Stomach (tissue), 9 donors: ENCODE results near the gene TBATA. TPM values are rescaled to one million over a fixed set of nuclear protein-coding genes. Genes with fewer than 3 reads are reported as not detected.

Source experiments
- DNase-seq, 2 donors: peaks; one replicate each; pipeline versions ENCODE4 v3.0.0 to v3.0.0-alpha.2; 2013 to 2019
- H3K27ac ChIP-seq, 5 donors: fragments of 200-600 bp in 4 of 5; sonication (generic) in 4 of 5; one replicate each; pipeline ENCODE4 v1.5.1; 2013 to 2019; ENCODE audit warnings: mild to moderate bottlenecking in 1 of 5, moderate library complexity in 1 of 5
- H3K27me3 ChIP-seq, 3 donors: fragments of 200-600 bp; sonication (generic); one replicate each; pipeline ENCODE4 v1.5.1; 2017 to 2019; ENCODE audit warnings: mixed run types in 1 of 3
- H3K36me3 ChIP-seq, 4 donors: fragments of 200-600 bp; sonication (generic); 1 replicate in 3 of 4; 2 replicates in 1 of 4; pipeline ENCODE4 v1.5.1; 2016 to 2019
- H3K4me1 ChIP-seq, 4 donors: fragments of 200-600 bp; sonication (generic); one replicate each; pipeline ENCODE4 v1.5.1; 2016 to 2019
- H3K4me3 ChIP-seq, 4 donors: fragments of 200-600 bp; sonication (generic) in 3 of 4; one replicate each; pipeline ENCODE4 v1.5.1; 2016 to 2019; ENCODE audit warnings: mild to moderate bottlenecking in 1 of 4
- H3K9me3 ChIP-seq, 4 donors: fragments of 200-600 bp; sonication (generic); one replicate each; pipeline ENCODE4 v1.5.1; 2016 to 2019
- CTCF ChIP-seq, 7 experiments: fragments of 450-650 bp in 4 of 7; fragments of 200-600 bp in 3 of 7; sonication (generic) in 3 of 7; IDR thresholded peaks; one replicate each; pipeline ENCODE4 v1.5.1; 2016 to 2019; ENCODE audit warnings: antibody characterized with exemption in 7 of 7, control low read depth in 2 of 7, mild to moderate bottlenecking in 1 of 7
- EP300 ChIP-seq: sonication (generic); formaldehyde crosslinking; IDR thresholded peaks from one replicate; pipeline ENCODE4 v1.6.1; 2017; ENCODE audit warnings: antibody characterized with exemption
- POLR2A ChIP-seq, 4 donors: fragments of 450-650 bp; IDR thresholded peaks; one replicate each; pipeline ENCODE4 v1.6.1; 2016; ENCODE audit warnings: antibody characterized with exemption in 4 of 4, control low read depth in 2 of 4, mild to moderate bottlenecking in 1 of 4, moderate library complexity in 1 of 4
- POLR2AphosphoS5 ChIP-seq, 3 donors: sonication (generic); formaldehyde crosslinking; IDR thresholded peaks; one replicate each; pipeline ENCODE4 v1.6.1; 2016; ENCODE audit warnings: antibody characterized with exemption in 3 of 3
- WGBS, 5 donors: extraction: QIAGEN DNeasy Blood & Tissue Kit in 3 of 5; methylation state at CpG; one replicate each; pipeline versions ENCODE4 v1.1.5 to v1.1.7; 2013 to 2018; 5-methylcytosine and 5-hydroxymethylcytosine counted together
- intact Hi-C: fragments of 100-400 bp; cut with DNase I; formaldehyde crosslinking; loops from one replicate; pipeline ENCODE4 v1.15.1; 2023; ENCODE audit warnings: low total_unique reads
- polyA plus RNA-seq, 3 donors: library from polyadenylated mRNA; stranded (reverse); fragments of 200-250 nt; gene quantifications; one replicate each; pipeline ENCODE4 v1.2.3, GENCODE V29; 2013
- small RNA-seq, 4 donors: library from RNA; depleted of rRNA; stranded (forward); fragments of <200 nt; gene quantifications; one replicate each; pipeline ENCODE3, GENCODE V24; 2016
- total RNA-seq, 5 donors: library from RNA; depleted of rRNA; stranded (reverse); fragments of >200 nt; gene quantifications; one replicate each; pipeline versions ENCODE4 v1.1.0 to v1.2.3, GENCODE V29; 2014 to 2016
- donor health status: healthy with polysubstance abuse.
- donor health status: Bipolar disorder and iron deficiency.
- donor health status: healthy.

Gene TBATA
- total and polyA plus RNA-seq, 8 donors = not detected

GRCh38 chr10:70726909-70727495 is 58.2 kb downstream of the TBATA start:
- H3K36me3 ChIP-seq = no peaks in the 10 kb centered on the region
- no peaks in the 10 kb centered on the region for H3K9me3 ChIP-seq
- intact Hi-C loops = no loop called here
- H3K27ac ChIP-seq = no peak overlapping the region
- no peaks in the 10 kb centered on the region for H3K27me3 ChIP-seq
- 83 to 88% (median 86%) methylated on average over 8 to 10 of the region's 10 CpGs for WGBS, 5 donors
- TF ChIP-seq POLR2AphosphoS5 (IDR thresholded peaks at IDR 0.05) (no peak), CTCF (IDR thresholded peaks at IDR 0.05) (no peak), POLR2A (IDR thresholded peaks at IDR 0.05) (no peak), EP300 (no peak)
- DNase-seq = no peak
- peaks cover 0 to 5% (median 0%) of the 10 kb centered on the region in 4 donors for H3K4me1 ChIP-seq
- no peak overlapping the region for H3K4me3 ChIP-seq

- Histone ChIP-seq H3K36me3 (no peaks in the 10 kb centered on the region), H3K4me1 (no peaks in the 10 kb centered on the region), H3K27ac (no peak overlapping the region), H3K4me3 (no peak overlapping the region), H3K27me3 (no peaks in the 10 kb centered on the region), H3K9me3 (no peaks in the 10 kb centered on the region)
- WGBS, 5 donors = 87 to 100% (median 95%) methylated on average over 3 of the region's 3 CpGs
- no peak for DNase-seq
- intact Hi-C loops = no loop called here
- no peak for TF ChIP-seq CTCF (IDR thresholded peaks at IDR 0.05)
- TF ChIP-seq POLR2A (IDR thresholded peaks at IDR 0.05) = no peak
- TF ChIP-seq EP300 = no peak
- TF ChIP-seq POLR2AphosphoS5 (IDR thresholded peaks at IDR 0.05) = no peak
These were observed 61.4 kb downstream of the TBATA start for GRCh38 chr10:70723771-70724170.

GRCh38 chr10:70722820-70723424 is 62.3 kb downstream of the TBATA start:
- Histone ChIP-seq H3K4me1 (no peaks in the 10 kb centered on the region), H3K36me3 (no peaks in the 10 kb centered on the region), H3K4me3 (no peak overlapping the region), H3K9me3 (no peaks in the 10 kb centered on the region), H3K27ac (no peak overlapping the region), H3K27me3 (no peaks in the 10 kb centered on the region)
- intact Hi-C loops = no loop called here
- DNase-seq = no peak
- TF ChIP-seq EP300 = no peak
- TF ChIP-seq POLR2AphosphoS5 (IDR thresholded peaks at IDR 0.05) = no peak
- no peak for TF ChIP-seq POLR2A (IDR thresholded peaks at IDR 0.05)
- no peak for TF ChIP-seq CTCF (IDR thresholded peaks at IDR 0.05)
- 73 to 90% (median 85%) methylated on average over 4 of the region's 4 CpGs for WGBS, 5 donors

Small RNA genes within 50 kb of the gene (small RNA-seq; reads per million reads assigned to genes)
- gene RPS26P40 = 0 reads per million in 4 donors

Other genes starting within 250 kb of the TBATA start
- gene PRF1, start 182.6 kb downstream of the TBATA start, total RNA-seq = 1 to 10 TPM in 3 of 5 donors, under 1 TPM in 1, not detected in 1; under 0.01 to 2.3 (median 1.4) TPM
- 10 to 100 TPM in 1 of 3 donors, 1 to 10 TPM in 1, under 1 TPM in 1; 0.73 to 11.0 (median 1.4) TPM for gene PRF1, start 182.6 kb downstream of the TBATA start, polyA plus RNA-seq
- gene ADAMTS14, start 112.9 kb downstream of the TBATA start, total RNA-seq = 1 to 10 TPM in 3 of 5 donors, not detected in 2; 7.0 to 9.4 (median 7.3) TPM
- under 1 TPM; 0.33 to 0.92 (median 0.62) TPM for gene ADAMTS14, start 112.9 kb downstream of the TBATA start, polyA plus RNA-seq
- gene SGPL1, start 30.6 kb upstream of the TBATA start, total RNA-seq = 10 to 100 TPM in 4 of 5 donors, 1 to 10 TPM in 1; 1.2 to 65.5 (median 32.5) TPM
- 1 to 10 TPM; 3.7 to 7.6 (median 6.0) TPM for gene SGPL1, start 30.6 kb upstream of the TBATA start, polyA plus RNA-seq
- 10 to 100 TPM; 29.4 to 72.8 (median 52.1) TPM for gene PCBD1, start 103.2 kb upstream of the TBATA start, total RNA-seq
- gene PCBD1, start 103.2 kb upstream of the TBATA start, polyA plus RNA-seq = 100 to 1,000 TPM; 120 to 130 (median 129) TPM